ENCODE measurements around the gene FGFBP3.

DNA sequence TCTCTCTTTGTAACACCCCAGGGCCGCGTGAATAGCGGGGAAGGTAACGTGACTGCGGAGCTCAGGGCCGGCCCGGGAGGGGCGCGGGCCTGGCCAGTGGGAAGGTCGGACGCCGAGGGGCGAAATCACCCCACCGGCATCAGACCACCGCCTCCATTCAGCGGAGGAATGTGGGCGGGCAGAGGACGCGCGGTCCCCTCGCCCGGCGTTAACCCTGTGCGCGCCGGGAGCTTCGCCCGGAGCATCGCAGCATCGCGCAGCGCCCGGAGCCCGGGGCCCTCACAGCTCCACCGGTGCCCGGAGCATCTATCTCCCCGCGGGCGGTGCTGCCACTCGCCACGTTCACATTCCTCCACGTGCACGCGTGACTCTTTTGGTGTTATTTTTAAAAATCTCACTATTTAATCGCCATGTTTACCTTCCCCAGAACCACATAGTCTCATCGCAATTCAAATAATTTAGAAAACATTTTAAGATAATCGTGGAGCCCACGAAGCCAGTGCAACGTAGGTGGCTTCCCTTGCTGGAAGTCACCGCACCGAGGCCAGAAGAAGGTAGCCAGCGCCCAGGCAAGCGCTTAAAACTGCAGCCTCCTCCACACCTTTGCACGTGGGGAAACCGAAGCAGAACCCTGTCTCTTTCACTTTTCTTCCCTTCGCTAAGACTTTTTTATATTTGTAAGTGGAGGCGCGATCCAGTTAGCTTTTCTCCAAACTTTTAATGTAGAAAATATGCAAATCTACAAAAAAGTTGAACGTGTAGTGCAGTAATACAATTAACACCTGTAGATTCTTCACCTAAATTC lies 21.8 kb downstream of the FGFBP3 start:
- TF ChIP-seq, protein P1, sequence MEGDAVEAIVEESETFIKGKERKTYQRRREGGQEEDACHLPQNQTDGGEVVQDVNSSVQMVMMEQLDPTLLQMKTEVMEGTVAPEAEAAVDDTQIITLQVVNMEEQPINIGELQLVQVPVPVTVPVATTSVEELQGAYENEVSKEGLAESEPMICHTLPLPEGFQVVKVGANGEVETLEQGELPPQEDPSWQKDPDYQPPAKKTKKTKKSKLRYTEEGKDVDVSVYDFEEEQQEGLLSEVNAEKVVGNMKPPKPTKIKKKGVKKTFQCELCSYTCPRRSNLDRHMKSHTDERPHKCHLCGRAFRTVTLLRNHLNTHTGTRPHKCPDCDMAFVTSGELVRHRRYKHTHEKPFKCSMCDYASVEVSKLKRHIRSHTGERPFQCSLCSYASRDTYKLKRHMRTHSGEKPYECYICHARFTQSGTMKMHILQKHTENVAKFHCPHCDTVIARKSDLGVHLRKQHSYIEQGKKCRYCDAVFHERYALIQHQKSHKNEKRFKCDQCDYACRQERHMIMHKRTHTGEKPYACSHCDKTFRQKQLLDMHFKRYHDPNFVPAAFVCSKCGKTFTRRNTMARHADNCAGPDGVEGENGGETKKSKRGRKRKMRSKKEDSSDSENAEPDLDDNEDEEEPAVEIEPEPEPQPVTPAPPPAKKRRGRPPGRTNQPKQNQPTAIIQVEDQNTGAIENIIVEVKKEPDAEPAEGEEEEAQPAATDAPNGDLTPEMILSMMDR (IDR thresholded peaks at IDR 0.05): no peak
- no peak for TF ChIP-seq POLR2A (IDR thresholded peaks at IDR 0.05)
